Brain microvascular endothelial cell (primary cell): ENCODE results near the gene HACD2.

Experiments used
- DNase-seq: peaks from one replicate; pipeline ENCODE4 v3.0.0-alpha.2; 2020
- H3K27ac ChIP-seq: fragments of 250-450 bp; sonication (Bioruptor Pico); 2 replicates; pipeline ENCODE4 v1.5.1; 2020; ENCODE audit warnings: mild to moderate bottlenecking, moderate library complexity
- H3K27me3 ChIP-seq: fragments of 250-450 bp; sonication (Bioruptor Pico); replicated peaks from 2 replicates; pipeline ENCODE4 v1.5.1; 2020; ENCODE audit warnings: mild to moderate bottlenecking
- H3K36me3 ChIP-seq: fragments of 250-450 bp; sonication (Bioruptor Pico); replicated peaks from 2 replicates; pipeline ENCODE4 v1.5.1; 2020; ENCODE audit warnings: mild to moderate bottlenecking
- H3K4me3 ChIP-seq: 2 replicates; pipeline ENCODE4 v1.5.1; 2011; ENCODE audit warnings: low read depth, mild to moderate bottlenecking, control low read depth, low read length, moderate library complexity
- in situ Hi-C: cut with HindIII; loops from 2 replicates; pipeline ENCODE4 v1.10.0; 2017; ENCODE audit warnings: low sequenced_read_pairs, low pct_ligation_motif_present
- TF ChIP-seq, protein P1 (sequence below): IDR thresholded peaks from 2 replicates; pipeline ENCODE4 v1.5.1; 2011; ENCODE audit warnings: low read depth, mild to moderate bottlenecking, moderate library complexity, low read length, control low read depth, inconsistent platforms; ENCODE audit errors: missing control alignments

Gene HACD2

DNA sequence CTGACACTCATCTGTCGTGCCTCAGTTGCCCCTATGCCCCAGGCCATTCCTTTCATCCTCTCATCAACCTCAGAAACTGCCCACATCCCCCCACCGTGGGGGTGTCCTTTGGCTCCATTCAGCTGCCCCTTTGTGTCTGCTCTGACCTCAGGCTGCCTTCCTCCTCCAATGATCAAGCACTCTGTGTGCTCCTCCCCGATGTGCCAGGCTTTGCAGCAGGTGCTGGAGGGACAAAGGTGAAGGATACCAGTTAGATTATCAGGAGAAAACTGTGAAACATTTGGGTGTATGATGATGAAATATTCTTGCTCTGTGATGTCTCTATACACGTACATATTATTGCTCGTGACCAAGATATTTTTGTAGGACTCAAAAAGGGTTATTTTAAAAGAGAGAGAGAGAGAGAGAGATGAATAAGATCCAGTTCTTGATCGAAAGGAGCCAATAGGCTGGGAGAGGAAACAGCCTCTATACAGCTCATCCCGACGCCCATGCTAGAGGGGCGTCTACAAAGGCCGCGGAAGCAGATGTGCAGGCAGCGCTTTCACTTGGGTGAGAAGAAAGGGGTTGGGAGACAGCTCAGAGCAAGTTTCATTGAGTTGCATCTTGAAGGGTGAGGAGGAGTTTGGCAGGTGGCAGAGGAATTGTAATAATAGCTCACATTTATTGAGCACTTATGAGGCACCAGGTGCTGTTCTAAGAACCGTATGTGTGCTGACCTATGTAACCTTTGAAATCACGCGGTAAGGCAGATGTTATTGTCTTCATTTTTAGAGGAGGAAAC, 107.7 kb downstream of the HACD2 start:
- in situ Hi-C loops, result no loop called here
- H3K4me3 ChIP-seq, result no peak overlapping the region
- TF ChIP-seq, protein P1, sequence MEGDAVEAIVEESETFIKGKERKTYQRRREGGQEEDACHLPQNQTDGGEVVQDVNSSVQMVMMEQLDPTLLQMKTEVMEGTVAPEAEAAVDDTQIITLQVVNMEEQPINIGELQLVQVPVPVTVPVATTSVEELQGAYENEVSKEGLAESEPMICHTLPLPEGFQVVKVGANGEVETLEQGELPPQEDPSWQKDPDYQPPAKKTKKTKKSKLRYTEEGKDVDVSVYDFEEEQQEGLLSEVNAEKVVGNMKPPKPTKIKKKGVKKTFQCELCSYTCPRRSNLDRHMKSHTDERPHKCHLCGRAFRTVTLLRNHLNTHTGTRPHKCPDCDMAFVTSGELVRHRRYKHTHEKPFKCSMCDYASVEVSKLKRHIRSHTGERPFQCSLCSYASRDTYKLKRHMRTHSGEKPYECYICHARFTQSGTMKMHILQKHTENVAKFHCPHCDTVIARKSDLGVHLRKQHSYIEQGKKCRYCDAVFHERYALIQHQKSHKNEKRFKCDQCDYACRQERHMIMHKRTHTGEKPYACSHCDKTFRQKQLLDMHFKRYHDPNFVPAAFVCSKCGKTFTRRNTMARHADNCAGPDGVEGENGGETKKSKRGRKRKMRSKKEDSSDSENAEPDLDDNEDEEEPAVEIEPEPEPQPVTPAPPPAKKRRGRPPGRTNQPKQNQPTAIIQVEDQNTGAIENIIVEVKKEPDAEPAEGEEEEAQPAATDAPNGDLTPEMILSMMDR, result no peak
- no peak for DNase-seq
- no peak overlapping the region for H3K27ac ChIP-seq
- no peaks in the 10 kb centered on the region for H3K36me3 ChIP-seq
- peaks cover 11% of the 10 kb centered on the region for H3K27me3 ChIP-seq

DNA sequence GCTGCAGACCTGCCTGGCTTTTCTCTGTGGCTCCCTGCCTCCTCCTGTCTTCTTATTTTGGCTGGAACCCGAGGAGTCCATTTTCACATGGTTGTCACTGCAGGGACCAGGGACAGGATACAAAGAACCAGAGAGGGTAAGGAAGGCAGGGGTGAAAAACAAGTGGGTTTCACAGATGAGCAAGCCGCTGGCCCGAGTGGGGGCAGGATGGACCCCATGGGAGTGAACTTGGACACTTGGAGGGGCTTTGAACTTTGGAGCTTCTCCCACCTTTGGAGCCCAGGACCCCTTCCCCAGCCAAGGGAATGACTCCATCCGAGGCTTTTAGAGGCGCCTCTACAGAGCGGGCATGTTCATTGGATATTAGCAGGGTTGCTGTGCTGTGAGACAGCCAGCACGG, 109.1 kb downstream of the HACD2 start:
- H3K27me3 ChIP-seq, result peaks cover 11% of the 10 kb centered on the region
- TF ChIP-seq, protein P1, result no peak

GRCh38 chr3:123471106-123471505, 113.7 kb downstream of the HACD2 start:
- in situ Hi-C loops, result no loop called here
- Histone ChIP-seq H3K27me3 (peaks cover 6% of the 10 kb centered on the region), H3K4me3 (no peak overlapping the region), H3K36me3 (no peaks in the 10 kb centered on the region), H3K27ac (no peak overlapping the region)
- TF ChIP-seq, protein P1, result no peak
- DNase-seq, result no peak

More for the DNA sequence above, 109.1 kb downstream of the HACD2 start:
- in situ Hi-C loops, result no loop called here
- Histone ChIP-seq H3K4me3 (no peak overlapping the region), H3K27ac (no peak overlapping the region), H3K36me3 (no peaks in the 10 kb centered on the region)
- DNase-seq, result no peak

GRCh38 chr3:123469323-123469995, 115.4 kb downstream of the HACD2 start:
- Histone ChIP-seq H3K4me3 (no peak overlapping the region), H3K36me3 (no peaks in the 10 kb centered on the region), H3K27me3 (peaks cover 4% of the 10 kb centered on the region), H3K27ac (no peak overlapping the region)
- TF ChIP-seq, protein P1, result no peak
- in situ Hi-C loops, result no loop called here
- DNase-seq, result no peak

DNA sequence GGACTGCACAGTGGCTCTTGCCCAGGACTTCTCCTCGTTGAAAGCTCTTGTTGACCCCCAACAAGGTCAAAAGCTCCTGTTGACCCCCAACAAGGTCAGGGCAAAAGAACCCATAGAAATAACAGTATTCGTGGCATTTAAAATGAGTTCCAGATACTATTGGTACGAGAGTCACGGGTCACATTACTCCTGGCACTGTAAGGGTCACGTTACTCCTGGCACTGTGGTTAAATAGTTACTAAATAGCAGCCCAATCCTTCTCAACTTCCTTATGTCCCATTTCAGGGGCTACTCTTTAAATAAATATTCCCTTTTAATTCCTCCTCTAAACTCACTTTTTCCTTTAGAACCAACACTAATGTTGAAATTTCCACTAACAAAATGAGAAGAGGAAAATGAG, 117.8 kb downstream of the HACD2 start:
- H3K4me3 ChIP-seq, result no peak overlapping the region
- H3K27ac ChIP-seq, result no peak overlapping the region
- no peaks in the 10 kb centered on the region for H3K36me3 ChIP-seq
- no peak for DNase-seq
- TF ChIP-seq, protein P1, result no peak
- in situ Hi-C loops, result no loop called here
- peaks cover 8% of the 10 kb centered on the region for H3K27me3 ChIP-seq
